Stimulated activated CD4-positive, alpha-beta T cell treated with anti-CD3 and anti-CD28 coated beads, Interleukin-4, amount 100 ng/mL, for 4 hours (primary cell): ENCODE data around the gene NUTM2D.
"Not testable (repeated sequence)": the region's sequence is repeated elsewhere in the genome, so short reads cannot be mapped to it uniquely, and the experiment has no call there.

Experiments used
- DNase-seq, 2 experiments: peaks; one replicate each; pipeline ENCODE4 v3.0.0-alpha.2; 2020

NUTM2D gene

GRCh38 chr10:87374091-87374490 lies 16.5 kb downstream of the NUTM2D start:
- not testable (repeated sequence) for DNase-seq

GRCh38 chr10:87379115-87379514 lies 21.6 kb downstream of the NUTM2D start:
- DNase-seq = not testable (repeated sequence)

GRCh38 chr10:87383149-87383857 lies 25.8 kb downstream of the NUTM2D start:
- DNase-seq = not testable (repeated sequence)

DNA sequence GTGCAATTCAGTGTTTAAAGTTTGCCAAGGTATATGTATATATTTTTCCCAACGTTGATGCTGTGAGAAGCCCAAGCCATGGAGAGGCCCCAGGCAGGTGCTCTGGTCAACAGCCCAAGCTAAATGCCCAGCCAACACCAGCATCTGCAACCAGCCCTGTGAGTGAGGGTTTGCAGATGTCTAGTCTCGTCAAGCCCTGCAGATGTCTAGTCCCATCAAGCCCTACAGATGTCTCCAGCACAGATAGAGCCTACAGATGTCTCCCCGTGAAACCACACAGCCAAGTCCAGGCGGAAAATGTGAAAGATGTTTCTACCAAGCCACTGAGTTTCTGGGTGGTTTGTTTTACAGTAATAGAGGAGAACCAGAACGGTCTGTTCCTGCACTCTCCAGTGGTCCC lies 26.7 kb downstream of the NUTM2D start:
- not testable (repeated sequence) for DNase-seq

DNA sequence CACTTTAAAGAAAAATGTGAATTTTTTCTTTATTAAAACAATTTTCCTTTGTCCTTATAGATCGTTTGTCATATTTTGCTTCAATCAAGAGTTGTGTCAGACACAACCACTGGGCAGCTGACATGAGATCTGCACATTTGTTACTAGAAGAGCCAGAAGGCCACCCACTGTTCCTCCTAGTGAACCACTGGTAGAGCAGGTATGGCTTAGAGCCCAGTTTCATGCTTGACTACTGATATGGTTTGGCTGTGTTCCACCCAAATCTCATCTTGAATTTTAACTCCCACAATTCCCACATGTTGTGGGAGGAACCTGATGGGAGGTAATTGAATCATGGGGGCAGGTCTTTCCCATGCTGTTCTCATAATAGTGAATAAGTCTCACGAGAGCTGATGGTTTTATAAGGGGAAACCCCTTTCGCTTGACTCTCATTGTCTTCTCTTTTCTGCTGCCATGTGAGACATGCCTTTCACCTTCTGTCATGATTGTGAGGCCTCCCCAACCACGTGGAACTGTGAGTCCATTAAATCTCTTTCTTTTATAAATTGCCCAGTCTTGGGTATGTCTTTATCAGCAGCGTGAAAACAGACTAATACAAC lies 28.3 kb downstream of the NUTM2D start:
- not testable (repeated sequence) for DNase-seq

DNA sequence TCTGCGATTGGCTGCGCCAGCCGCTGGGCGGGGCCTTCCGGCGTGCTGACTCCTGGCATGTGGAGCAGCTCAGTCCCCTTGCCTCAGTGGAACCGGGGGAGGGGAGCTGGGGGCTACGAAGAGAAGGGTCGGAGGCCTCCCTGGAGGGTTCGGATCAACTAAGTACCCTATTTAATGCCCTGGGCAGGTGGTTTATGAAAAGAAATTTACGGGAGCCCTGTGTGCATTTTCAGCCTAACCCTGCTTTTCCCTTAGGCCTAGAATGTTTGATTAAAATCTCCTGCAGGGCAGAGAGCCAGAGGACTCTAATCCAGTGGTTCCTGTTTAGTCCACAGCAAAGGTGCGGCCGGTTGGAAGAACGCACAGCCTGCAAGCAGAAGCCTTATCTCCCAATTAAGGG lies 33.8 kb downstream of the NUTM2D start:
- not testable (repeated sequence) for DNase-seq

GRCh38 chr10:87396206-87396605 lies 38.7 kb downstream of the NUTM2D start:
- not testable (repeated sequence) for DNase-seq

GRCh38 chr10:87398436-87398835 lies 40.9 kb downstream of the NUTM2D start:
- DNase-seq = not testable (repeated sequence)

- DNase-seq = not testable (repeated sequence)
These were observed 50.2 kb downstream of the NUTM2D start for GRCh38 chr10:87407516-87408467.

- not testable (repeated sequence) for DNase-seq
These were observed 56.4 kb downstream of the NUTM2D start for GRCh38 chr10:87413921-87414320.
